Esophagus squamous epithelium (tissue), 4 donors: ENCODE measurements around the gene SPTBN2.

Source experiments
- POLR2A ChIP-seq, 4 donors: fragments of 450-650 bp; IDR thresholded peaks; one replicate each; pipeline ENCODE4 v1.6.1; 2017; ENCODE audit warnings: antibody characterized with exemption in 4 of 4, mild to moderate bottlenecking in 4 of 4, moderate library complexity in 3 of 4
- TF ChIP-seq, protein P1 (sequence below), 6 experiments: fragments of 450-650 bp in 4 of 6; fragments of 200-600 bp in 2 of 6; sonication (generic) in 2 of 6; IDR thresholded peaks; one replicate each; pipeline ENCODE4 v1.5.1; 2016 to 2019; ENCODE audit warnings: antibody characterized with exemption in 6 of 6, mild to moderate bottlenecking in 4 of 6, moderate library complexity in 4 of 6

DNA sequence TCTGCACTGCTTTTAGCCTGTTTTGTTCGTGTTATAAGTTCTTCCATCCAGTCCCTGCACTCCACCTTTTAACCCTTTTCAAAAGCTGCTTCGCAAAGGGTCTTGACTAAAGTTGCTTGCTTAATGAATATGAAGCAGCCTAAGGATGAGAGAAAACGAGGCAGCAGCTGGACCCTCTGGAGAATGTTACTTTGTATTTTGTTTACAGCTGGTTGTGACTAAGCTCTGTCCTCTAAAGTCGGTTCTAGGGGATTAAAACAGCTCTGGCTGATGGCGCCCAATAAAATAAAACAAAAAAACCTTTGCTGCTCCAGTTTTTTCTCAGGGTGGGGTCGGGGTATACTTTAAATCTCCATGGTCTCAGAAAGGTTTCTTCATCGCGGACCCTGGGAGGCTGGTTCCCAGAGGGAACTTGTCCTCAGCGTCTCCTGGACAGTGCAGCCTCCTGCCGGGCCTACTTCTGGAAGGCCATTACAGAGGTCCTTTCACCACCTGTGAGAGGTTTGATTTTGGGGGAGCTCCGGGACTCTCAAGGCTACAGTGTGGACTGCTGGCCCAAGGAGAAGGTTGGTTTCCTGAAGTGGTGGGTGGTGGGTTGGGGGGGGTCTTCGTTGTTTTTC lies 91.3 kb downstream of the SPTBN2 start:
- TF ChIP-seq, protein P1, sequence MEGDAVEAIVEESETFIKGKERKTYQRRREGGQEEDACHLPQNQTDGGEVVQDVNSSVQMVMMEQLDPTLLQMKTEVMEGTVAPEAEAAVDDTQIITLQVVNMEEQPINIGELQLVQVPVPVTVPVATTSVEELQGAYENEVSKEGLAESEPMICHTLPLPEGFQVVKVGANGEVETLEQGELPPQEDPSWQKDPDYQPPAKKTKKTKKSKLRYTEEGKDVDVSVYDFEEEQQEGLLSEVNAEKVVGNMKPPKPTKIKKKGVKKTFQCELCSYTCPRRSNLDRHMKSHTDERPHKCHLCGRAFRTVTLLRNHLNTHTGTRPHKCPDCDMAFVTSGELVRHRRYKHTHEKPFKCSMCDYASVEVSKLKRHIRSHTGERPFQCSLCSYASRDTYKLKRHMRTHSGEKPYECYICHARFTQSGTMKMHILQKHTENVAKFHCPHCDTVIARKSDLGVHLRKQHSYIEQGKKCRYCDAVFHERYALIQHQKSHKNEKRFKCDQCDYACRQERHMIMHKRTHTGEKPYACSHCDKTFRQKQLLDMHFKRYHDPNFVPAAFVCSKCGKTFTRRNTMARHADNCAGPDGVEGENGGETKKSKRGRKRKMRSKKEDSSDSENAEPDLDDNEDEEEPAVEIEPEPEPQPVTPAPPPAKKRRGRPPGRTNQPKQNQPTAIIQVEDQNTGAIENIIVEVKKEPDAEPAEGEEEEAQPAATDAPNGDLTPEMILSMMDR (IDR thresholded peaks at IDR 0.05) = no peak
- TF ChIP-seq POLR2A (IDR thresholded peaks at IDR 0.05) = no peak
